Lung (tissue), 12 donors: ENCODE results near the gene RGP1. TPM values are rescaled to one million over a fixed set of nuclear protein-coding genes. Genes with fewer than 3 reads are reported as not detected.

ENCODE experiments used
- ATAC-seq: fragments of 200-7000 bp; cut with Tn5 transposase; one replicate; pipeline ENCODE4 v1.9.1; 2020; ENCODE audit warnings: moderate number of reproducible peaks; ENCODE audit not compliant: insufficient read depth, low FRiP score
- DNase-seq, 3 donors: peaks; one replicate each; pipeline ENCODE4 v3.0.0-alpha.2; 2013 to 2017
- H3K27ac ChIP-seq, 2 donors: one replicate each; pipeline ENCODE4 v1.5.1; 2013; ENCODE audit warnings: mild to moderate bottlenecking in 2 of 2, moderate library complexity in 2 of 2, control low read depth in 1 of 2, inconsistent platforms in 1 of 2, low read depth in 1 of 2, low read length in 1 of 2
- H3K27me3 ChIP-seq, 3 donors: one replicate each; pipeline ENCODE4 v1.5.1; 2013; ENCODE audit warnings: low read length in 2 of 3; ENCODE audit not compliant: control insufficient read depth in 3 of 3, insufficient read depth in 3 of 3
- H3K36me3 ChIP-seq, 4 donors: one replicate each; pipeline ENCODE4 v1.5.1; 2013; ENCODE audit warnings: low read length in 4 of 4, mild to moderate bottlenecking in 1 of 4, moderate library complexity in 1 of 4; ENCODE audit not compliant: control insufficient read depth in 4 of 4, insufficient read depth in 4 of 4
- H3K4me1 ChIP-seq, 5 donors: one replicate each; pipeline ENCODE4 v1.5.1; 2013; ENCODE audit warnings: low read length in 5 of 5, mild to moderate bottlenecking in 2 of 5, moderate library complexity in 1 of 5; ENCODE audit not compliant: control insufficient read depth in 5 of 5, insufficient read depth in 5 of 5
- H3K4me3 ChIP-seq: one replicate; pipeline ENCODE4 v1.5.1; 2013; ENCODE audit warnings: mild to moderate bottlenecking, control low read depth, moderate library complexity
- H3K9ac ChIP-seq, 2 donors: one replicate each; pipeline ENCODE4 v1.5.1; 2013; ENCODE audit warnings: low read length in 2 of 2, control low read depth in 1 of 2; ENCODE audit not compliant: insufficient read depth in 1 of 2
- H3K9me3 ChIP-seq, 4 donors: one replicate each; pipeline ENCODE4 v1.5.1; 2013; ENCODE audit warnings: low read length in 3 of 4, mild to moderate bottlenecking in 1 of 4, moderate library complexity in 1 of 4; ENCODE audit not compliant: control insufficient read depth in 4 of 4, insufficient read depth in 3 of 4
- WGBS, 2 donors: extraction: QIAGEN DNeasy Blood & Tissue Kit; methylation state at CpG; one replicate each; pipeline ENCODE4 v1.1.7; 2013; 5-methylcytosine and 5-hydroxymethylcytosine counted together
- polyA plus RNA-seq, 2 donors: library from polyadenylated mRNA; stranded (reverse); fragments of 200-250 nt; gene quantifications; one replicate each; pipeline ENCODE4 v1.2.1, GENCODE V29; 2013
- total RNA-seq, 2 donors: library from RNA; depleted of rRNA in 1 of 2; stranded (reverse); fragments of >200 nt in 1 of 2; gene quantifications; one replicate each; pipeline ENCODE4 v1.2.1, GENCODE V29; 2014 to 2021
- TF ChIP-seq, protein P1 (sequence below): IDR thresholded peaks from 2 replicates; pipeline ENCODE4 v1.5.1; 2012; ENCODE audit warnings: mild to moderate bottlenecking; ENCODE audit errors: control extremely low read depth, extremely low read depth
- donor health status: control.
- donor health status: control.
- donor health status: Bipolar disorder and iron deficiency.
- donor health status: healthy.
- donor health status: DM: yes; HTN: yes; CAD: no.

RGP1 gene
- total and polyA plus RNA-seq, 4 donors: 11.7 to 33.2 (median 12.9) TPM

DNA sequence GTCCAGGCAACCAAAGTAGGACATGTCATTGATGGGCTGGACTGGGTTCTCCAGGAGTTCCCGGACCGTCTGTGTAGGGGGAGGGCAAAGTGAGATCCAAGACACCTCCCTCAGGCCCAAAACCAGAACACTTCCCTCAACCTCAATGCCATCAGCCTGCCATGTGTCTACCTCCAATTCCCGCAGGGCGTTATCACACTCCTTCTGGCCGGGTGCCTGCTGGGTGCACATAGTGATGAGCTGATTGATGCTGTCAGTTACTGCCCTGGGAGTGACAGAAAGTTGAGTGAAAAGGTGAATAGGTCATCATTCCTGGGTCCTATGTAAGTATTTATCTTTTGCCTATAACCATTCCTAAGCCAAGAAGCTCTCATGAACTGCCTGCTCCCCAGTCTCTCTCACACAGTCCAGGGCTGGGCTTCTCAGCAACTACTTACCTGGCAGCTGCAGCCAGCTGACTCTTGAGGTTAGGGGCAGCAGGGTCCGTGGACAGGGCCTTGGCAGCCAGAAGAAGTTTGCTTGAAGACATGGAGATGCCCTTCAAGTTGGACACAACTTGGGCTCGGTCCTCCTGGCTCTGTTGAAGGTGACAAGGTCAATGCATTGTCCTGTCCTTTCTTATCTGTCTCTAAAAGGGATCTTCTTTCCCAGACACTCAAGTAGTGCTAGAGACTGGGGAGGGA lies 38.1 kb upstream of the RGP1 start:
- H3K36me3 ChIP-seq: peaks cover 41 to 75% (median 69%) of the 10 kb centered on the region in 4 donors
- no peaks in the 10 kb centered on the region for H3K4me1 ChIP-seq
- no peak overlapping the region for H3K27ac ChIP-seq
- 85 to 91% methylated on average over 7 of the region's 7 CpGs for WGBS, 2 donors
- DNase-seq: no peak
- no peak overlapping the region for H3K9ac ChIP-seq
- TF ChIP-seq, protein P1, sequence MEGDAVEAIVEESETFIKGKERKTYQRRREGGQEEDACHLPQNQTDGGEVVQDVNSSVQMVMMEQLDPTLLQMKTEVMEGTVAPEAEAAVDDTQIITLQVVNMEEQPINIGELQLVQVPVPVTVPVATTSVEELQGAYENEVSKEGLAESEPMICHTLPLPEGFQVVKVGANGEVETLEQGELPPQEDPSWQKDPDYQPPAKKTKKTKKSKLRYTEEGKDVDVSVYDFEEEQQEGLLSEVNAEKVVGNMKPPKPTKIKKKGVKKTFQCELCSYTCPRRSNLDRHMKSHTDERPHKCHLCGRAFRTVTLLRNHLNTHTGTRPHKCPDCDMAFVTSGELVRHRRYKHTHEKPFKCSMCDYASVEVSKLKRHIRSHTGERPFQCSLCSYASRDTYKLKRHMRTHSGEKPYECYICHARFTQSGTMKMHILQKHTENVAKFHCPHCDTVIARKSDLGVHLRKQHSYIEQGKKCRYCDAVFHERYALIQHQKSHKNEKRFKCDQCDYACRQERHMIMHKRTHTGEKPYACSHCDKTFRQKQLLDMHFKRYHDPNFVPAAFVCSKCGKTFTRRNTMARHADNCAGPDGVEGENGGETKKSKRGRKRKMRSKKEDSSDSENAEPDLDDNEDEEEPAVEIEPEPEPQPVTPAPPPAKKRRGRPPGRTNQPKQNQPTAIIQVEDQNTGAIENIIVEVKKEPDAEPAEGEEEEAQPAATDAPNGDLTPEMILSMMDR: no peak
- no peaks in the 10 kb centered on the region for H3K9me3 ChIP-seq
- H3K27me3 ChIP-seq: no peaks in the 10 kb centered on the region
- no peak for ATAC-seq
- no peak overlapping the region for H3K4me3 ChIP-seq

DNA sequence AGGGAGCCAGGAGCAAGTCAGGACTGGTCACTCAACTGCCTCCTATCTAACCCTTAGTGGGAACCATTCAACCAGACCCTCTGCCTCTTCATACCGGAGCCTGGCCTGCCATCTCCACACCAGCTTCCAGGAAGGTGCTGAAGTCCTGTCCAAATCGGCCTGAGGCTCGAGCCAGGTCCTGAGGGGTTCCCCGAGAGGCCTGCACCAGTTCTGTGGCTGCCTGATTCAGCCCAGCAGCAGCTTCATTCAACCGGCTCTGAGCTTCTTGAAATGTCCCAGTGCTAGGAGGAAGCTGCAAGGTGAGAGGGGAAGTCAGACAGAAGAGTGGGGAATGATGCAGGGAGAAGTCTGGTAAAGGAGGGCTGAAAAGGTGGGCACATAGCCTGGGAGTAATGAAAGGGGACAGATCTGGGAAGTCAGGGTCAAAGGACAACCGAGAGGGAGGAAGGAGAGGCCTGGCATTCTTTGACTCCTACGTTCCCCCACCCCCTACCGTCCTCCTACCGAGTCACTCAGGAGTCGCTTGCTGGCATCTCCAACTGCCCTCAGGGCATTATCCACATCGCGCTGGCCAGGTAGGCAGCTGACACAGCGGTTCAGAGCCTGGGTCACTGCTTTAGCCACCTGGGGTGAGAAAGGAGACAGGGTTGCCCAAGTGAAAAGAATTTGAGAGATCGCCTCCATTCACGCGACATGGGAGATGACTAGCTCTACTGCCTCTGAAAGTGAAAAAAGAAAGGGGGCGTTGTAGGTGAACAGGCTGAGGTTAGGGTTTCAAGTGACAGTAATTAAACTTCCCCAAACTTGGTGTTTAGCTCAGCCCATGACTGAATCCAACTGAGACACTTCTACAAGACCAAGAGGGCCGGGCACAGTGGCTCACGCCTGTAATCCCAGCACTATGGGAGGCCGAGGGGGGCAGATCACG lies 37.3 kb upstream of the RGP1 start:
- no peak overlapping the region for H3K4me3 ChIP-seq
- no peaks in the 10 kb centered on the region for H3K4me1 ChIP-seq
- no peak for DNase-seq
- no peak overlapping the region for H3K27ac ChIP-seq
- H3K9ac ChIP-seq: no peak overlapping the region
- ATAC-seq: no peak
- WGBS, 2 donors: 88 to 94% methylated on average over 21 of the region's 21 CpGs
- TF ChIP-seq, protein P1: no peak
- no peaks in the 10 kb centered on the region for H3K27me3 ChIP-seq
- H3K9me3 ChIP-seq: no peaks in the 10 kb centered on the region
- peaks cover 39 to 75% (median 67%) of the 10 kb centered on the region in 4 donors for H3K36me3 ChIP-seq

DNA sequence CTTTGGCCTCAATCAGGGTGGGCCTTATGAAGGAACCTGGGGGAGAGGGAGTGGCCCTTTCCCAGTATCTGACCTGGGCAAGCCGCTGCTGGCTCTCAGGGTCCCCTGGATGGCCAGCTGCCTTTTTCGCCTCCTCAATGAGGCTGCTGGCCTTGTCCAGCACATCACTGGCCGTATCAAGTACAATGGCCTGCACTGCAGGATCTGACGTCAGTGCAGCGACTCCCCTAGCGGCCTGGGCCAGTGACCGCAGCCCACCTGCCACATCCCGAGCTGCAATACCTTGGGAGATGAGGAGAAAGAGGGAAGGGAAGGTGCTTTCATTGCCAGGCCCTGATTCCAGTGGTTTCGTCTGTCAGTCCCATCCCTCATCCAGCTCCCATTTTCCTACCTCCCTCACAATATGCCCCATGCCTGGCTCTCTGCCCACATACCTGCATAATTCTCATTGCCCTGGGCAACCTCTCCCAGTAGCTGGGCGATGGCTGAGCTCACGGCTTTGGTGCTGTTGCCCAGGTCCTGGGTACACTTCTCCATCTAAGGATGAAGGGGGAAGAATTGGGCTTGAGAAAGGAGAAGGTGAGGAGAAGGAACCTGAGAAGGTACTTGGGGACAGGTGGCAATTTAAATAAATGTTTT lies 36.2 kb upstream of the RGP1 start:
- H3K4me1 ChIP-seq: no peaks in the 10 kb centered on the region
- H3K9ac ChIP-seq: no peak overlapping the region
- no peaks in the 10 kb centered on the region for H3K9me3 ChIP-seq
- H3K4me3 ChIP-seq: no peak overlapping the region
- H3K27me3 ChIP-seq: no peaks in the 10 kb centered on the region
- H3K27ac ChIP-seq: no peak overlapping the region
- ATAC-seq (no peak), DNase-seq (no peak)
- peaks cover 36 to 75% (median 67%) of the 10 kb centered on the region in 4 donors for H3K36me3 ChIP-seq
- WGBS, 2 donors: 95 to 97% methylated on average over 11 of the region's 11 CpGs
- TF ChIP-seq, protein P1: no peak
